OCI-LY1 (cell line): ENCODE data around the gene ZHX3.

Experiments
- H2AFZ ChIP-seq: fragments of 200-600 bp; sonication (generic), shearing (Covaris generic); 2 replicates; pipeline ENCODE4 v1.6.0; 2014; ENCODE audit warnings: antibody characterized with exemption, mild to moderate bottlenecking, low read length
- H3F3A ChIP-seq: fragments of 200-600 bp; sonication (generic), shearing (Covaris generic); 2 replicates; pipeline ENCODE4 v1.6.0; 2014; ENCODE audit warnings: mild to moderate bottlenecking, antibody characterized with exemption, low read length, moderate library complexity; ENCODE audit not compliant: insufficient read depth
- H3K27ac ChIP-seq: fragments of 200-600 bp; sonication (generic); 2 replicates; pipeline ENCODE4 v1.5.1; 2014; ENCODE audit warnings: low read length, mixed run types, mild to moderate bottlenecking, low read depth; ENCODE audit not compliant: poor library complexity, severe bottlenecking
- H3K27me3 ChIP-seq: fragments of 200-600 bp; sonication (generic); 2 replicates; pipeline ENCODE4 v1.6.0; 2014; ENCODE audit warnings: antibody characterized with exemption, mild to moderate bottlenecking, low read length, moderate library complexity; ENCODE audit not compliant: insufficient read depth
- H3K36me3 ChIP-seq: fragments of 200-600 bp; sonication (generic); 2 replicates; pipeline ENCODE4 v1.6.1; 2014; ENCODE audit warnings: mild to moderate bottlenecking, antibody characterized with exemption, low read length, moderate library complexity, mixed read lengths; ENCODE audit not compliant: insufficient read depth
- H3K4me1 ChIP-seq: fragments of 200-600 bp; sonication (generic); 2 replicates; pipeline ENCODE4 v1.5.1; 2014; ENCODE audit warnings: mild to moderate bottlenecking, low read length, moderate library complexity; ENCODE audit not compliant: insufficient read depth, severe bottlenecking
- H3K4me2 ChIP-seq: fragments of 200-600 bp; sonication (generic), shearing (Covaris generic); 2 replicates; pipeline ENCODE4 v1.6.1; 2014; ENCODE audit warnings: low read length
- H3K4me3 ChIP-seq: fragments of 200-600 bp; sonication (generic); 2 replicates; pipeline ENCODE4 v1.5.1; 2014; ENCODE audit warnings: low read length, low read depth, mild to moderate bottlenecking, mixed read lengths; ENCODE audit not compliant: poor library complexity, severe bottlenecking
- H3K79me2 ChIP-seq: fragments of 200-600 bp; shearing (Covaris generic); 2 replicates; pipeline ENCODE4 v1.6.1; 2016; ENCODE audit warnings: mixed run types, low read length, mixed read lengths; ENCODE audit not compliant: insufficient read depth
- H3K9ac ChIP-seq: fragments of 200-600 bp; sonication (generic), shearing (Covaris generic); 2 replicates; pipeline ENCODE4 v1.6.1; 2014; ENCODE audit warnings: mild to moderate bottlenecking, low read length, mixed read lengths
- H3K9me2 ChIP-seq: fragments of 200-600 bp; sonication (generic), shearing (Covaris generic); 2 replicates; pipeline ENCODE4 v1.6.1; 2014; ENCODE audit warnings: low read depth, mild to moderate bottlenecking, low read length, mixed read lengths
- H3K9me3 ChIP-seq: fragments of 200-600 bp; shearing (Covaris generic); 2 replicates; pipeline ENCODE4 v1.6.1; 2014; ENCODE audit warnings: low read length, mixed read lengths
- H4K20me1 ChIP-seq: fragments of 200-600 bp; sonication (generic), shearing (Covaris generic); 2 replicates; pipeline ENCODE4 v1.6.0; 2016; ENCODE audit warnings: mild to moderate bottlenecking, low read length; ENCODE audit not compliant: insufficient read depth
- CTCF ChIP-seq: fragments of 200-600 bp; sonication (generic), shearing (Covaris generic); IDR thresholded peaks from 2 replicates; pipeline ENCODE4 v1.5.1; 2017; ENCODE audit warnings: mild to moderate bottlenecking, antibody characterized with exemption, low read length, moderate library complexity, mixed read lengths
- EZH2 ChIP-seq: fragments of 200-600 bp; sonication (generic), shearing (Covaris generic); IDR thresholded peaks from 2 replicates; pipeline ENCODE4 v1.8.0; 2017; ENCODE audit warnings: borderline replicate concordance, mixed run types, mild to moderate bottlenecking, antibody characterized with exemption, low read length, moderate library complexity, mixed read lengths

Gene ZHX3

GRCh38 chr20:41185013-41185757, 132.3 kb downstream of the ZHX3 start:
- peaks cover 6% of the 10 kb centered on the region; the same call in 1 of the 2 replicates for H3K36me3 ChIP-seq
- no peaks in the 10 kb centered on the region for H3K79me2 ChIP-seq
- no peaks in the 10 kb centered on the region for H3F3A ChIP-seq
- H3K27me3 ChIP-seq: no peaks in the 10 kb centered on the region
- no peak overlapping the region for H3K27ac ChIP-seq
- H3K9me2 ChIP-seq: no peaks in the 10 kb centered on the region
- no peak for TF ChIP-seq CTCF
- TF ChIP-seq EZH2: no peak
- H3K4me1 ChIP-seq: no peaks in the 10 kb centered on the region
- H3K4me2 ChIP-seq: no peak overlapping the region
- no peak overlapping the region for H3K4me3 ChIP-seq
- H2AFZ ChIP-seq: no peak overlapping the region
- H3K9ac ChIP-seq: no peak overlapping the region
- no peaks in the 10 kb centered on the region for H4K20me1 ChIP-seq
- H3K9me3 ChIP-seq: peaks cover 9% of the 10 kb centered on the region; the same call in 1 of the 2 replicates

GRCh38 chr20:41183831-41184230, 133.7 kb downstream of the ZHX3 start:
- TF ChIP-seq CTCF (no peak), EZH2 (no peak)

GRCh38 chr20:41183391-41183790, 134.1 kb downstream of the ZHX3 start:
- Histone ChIP-seq H3K4me1 (no peaks in the 10 kb centered on the region), H3K36me3 (peaks cover 6% of the 10 kb centered on the region; the same call in 1 of the 2 replicates), H3K9ac (no peak overlapping the region), H3K4me3 (no peak overlapping the region), H3F3A (no peaks in the 10 kb centered on the region), H4K20me1 (no peaks in the 10 kb centered on the region), H3K27me3 (no peaks in the 10 kb centered on the region), H2AFZ (no peak overlapping the region), H3K9me2 (no peaks in the 10 kb centered on the region), H3K4me2 (no peak overlapping the region), H3K79me2 (no peaks in the 10 kb centered on the region), H3K9me3 (peaks cover 5% of the 10 kb centered on the region; the same call in 1 of the 2 replicates), H3K27ac (no peak overlapping the region)
- no peak for TF ChIP-seq CTCF
- no peak for TF ChIP-seq EZH2

More at GRCh38 chr20:41183831-41184230, 133.7 kb downstream of the ZHX3 start:
- H3K79me2 ChIP-seq: no peaks in the 10 kb centered on the region
- no peak overlapping the region for H3K27ac ChIP-seq
- H3F3A ChIP-seq: no peaks in the 10 kb centered on the region
- no peak overlapping the region for H3K4me3 ChIP-seq
- H3K4me2 ChIP-seq: no peak overlapping the region
- H3K27me3 ChIP-seq: no peaks in the 10 kb centered on the region
- H3K36me3 ChIP-seq: peaks cover 6% of the 10 kb centered on the region; the same call in 1 of the 2 replicates
- H2AFZ ChIP-seq: no peak overlapping the region
- no peak overlapping the region for H3K9ac ChIP-seq
- no peaks in the 10 kb centered on the region for H3K4me1 ChIP-seq
- no peaks in the 10 kb centered on the region for H3K9me2 ChIP-seq
- no peaks in the 10 kb centered on the region for H4K20me1 ChIP-seq
- H3K9me3 ChIP-seq: peaks cover 5% of the 10 kb centered on the region; the same call in 1 of the 2 replicates
